Stomach smooth muscle (tissue), 2 donors: ENCODE data around the gene RNF13.

Experiments used
- H3K27ac ChIP-seq: one replicate; pipeline ENCODE4 v1.7.0; 2013; ENCODE audit warnings: mild to moderate bottlenecking, low read length, inconsistent platforms
- H3K27me3 ChIP-seq, 2 donors: one replicate each; pipeline ENCODE4 v1.7.0; 2013; ENCODE audit warnings: low read length in 2 of 2; ENCODE audit not compliant: insufficient read depth in 2 of 2, control insufficient read depth in 1 of 2
- H3K36me3 ChIP-seq, 2 donors: one replicate each; pipeline ENCODE4 v1.7.0; 2013; ENCODE audit warnings: low read length in 2 of 2; ENCODE audit not compliant: control insufficient read depth in 2 of 2, insufficient read depth in 2 of 2
- H3K4me1 ChIP-seq: one replicate; pipeline ENCODE4 v1.7.0; 2013; ENCODE audit warnings: low read length; ENCODE audit not compliant: control insufficient read depth, insufficient read depth
- H3K4me3 ChIP-seq, 2 donors: one replicate each; pipeline ENCODE4 v1.7.0; 2013; ENCODE audit warnings: low read length in 2 of 2
- H3K9ac ChIP-seq, 2 donors: one replicate each; pipeline ENCODE4 v1.7.0; 2013; ENCODE audit warnings: low read length in 2 of 2, mild to moderate bottlenecking in 1 of 2
- H3K9me3 ChIP-seq, 2 donors: one replicate each; pipeline ENCODE4 v1.7.0; 2013; ENCODE audit warnings: low read length in 2 of 2; ENCODE audit not compliant: control insufficient read depth in 2 of 2
- donor health status: healthy.
- donor health status: Pancreatic carcinoma.

RNF13 gene

DNA sequence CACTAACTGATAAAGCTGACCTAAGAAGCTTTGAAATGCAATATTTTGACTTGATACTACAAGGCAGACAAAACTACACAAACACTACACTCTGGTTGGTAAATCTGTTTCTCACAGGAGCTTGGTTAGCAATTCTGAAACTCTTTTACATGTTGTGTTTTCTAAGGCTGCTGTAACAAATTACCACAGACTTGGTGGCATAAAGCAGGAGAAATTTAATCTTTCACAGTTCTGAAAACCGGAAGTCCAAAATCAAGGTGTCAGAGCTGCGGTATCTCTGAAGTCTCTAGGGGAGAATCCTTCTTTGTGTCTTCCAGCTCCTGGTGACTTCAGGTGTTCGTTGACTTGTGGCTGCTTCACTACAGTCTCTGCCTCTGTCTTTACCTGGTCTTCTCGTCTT is 170.6 kb downstream of the RNF13 start:
- Histone ChIP-seq H3K4me3 (no peak overlapping the region), H3K27ac (no peak overlapping the region), H3K9ac (no peak overlapping the region), H3K36me3 (no peaks in the 10 kb centered on the region), H3K27me3 (no peaks in the 10 kb centered on the region), H3K9me3 (no peaks in the 10 kb centered on the region), H3K4me1 (no peaks in the 10 kb centered on the region)

DNA sequence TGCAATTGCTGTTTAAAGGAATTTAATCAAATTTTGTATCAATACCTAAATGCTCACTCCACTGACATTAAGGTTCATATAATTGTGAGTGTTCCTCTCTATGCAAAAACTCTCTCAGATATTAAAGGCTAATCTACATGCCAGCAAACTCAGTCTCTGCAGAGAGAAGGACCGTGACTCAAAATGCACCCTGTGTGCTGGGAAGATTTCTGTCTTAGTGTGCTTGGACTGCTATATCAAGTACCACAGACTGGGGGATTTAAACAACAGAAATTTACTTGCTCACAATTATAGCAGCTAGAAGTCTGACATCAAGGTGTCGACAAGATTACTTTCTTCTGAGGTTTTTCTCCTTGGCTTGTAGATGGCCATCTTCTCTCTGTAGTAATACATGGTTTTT is 176.3 kb downstream of the RNF13 start:
- Histone ChIP-seq H3K27me3 (no peaks in the 10 kb centered on the region), H3K27ac (no peak overlapping the region), H3K36me3 (no peaks in the 10 kb centered on the region), H3K4me1 (no peaks in the 10 kb centered on the region), H3K9me3 (no peaks in the 10 kb centered on the region), H3K9ac (no peak overlapping the region), H3K4me3 (no peak overlapping the region)

DNA sequence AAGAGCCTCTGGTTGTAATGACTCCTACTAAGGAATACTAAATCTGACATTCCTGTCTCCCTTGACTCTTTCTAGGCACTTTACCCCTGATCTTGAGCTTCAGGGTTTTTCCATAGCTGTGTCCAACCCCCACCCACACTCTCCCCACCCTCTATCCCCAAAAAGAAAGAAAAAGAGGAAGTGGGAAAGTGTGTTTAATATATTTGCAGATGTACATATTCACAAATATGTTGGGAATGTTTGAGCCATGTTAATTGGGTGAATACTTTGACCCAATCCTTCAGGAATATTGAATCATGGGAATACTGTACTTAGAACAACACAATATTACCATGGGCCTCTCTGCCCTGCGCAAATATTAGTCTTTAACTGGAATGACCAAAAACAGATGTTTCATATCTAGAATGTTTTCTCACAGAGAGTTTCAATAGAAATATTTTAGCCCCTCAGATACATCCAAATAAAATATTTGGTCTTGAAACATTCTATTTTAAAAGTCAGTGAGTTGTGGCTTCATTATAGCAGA is 177.5 kb downstream of the RNF13 start:
- Histone ChIP-seq H3K27ac (no peak overlapping the region), H3K4me1 (no peaks in the 10 kb centered on the region)

DNA sequence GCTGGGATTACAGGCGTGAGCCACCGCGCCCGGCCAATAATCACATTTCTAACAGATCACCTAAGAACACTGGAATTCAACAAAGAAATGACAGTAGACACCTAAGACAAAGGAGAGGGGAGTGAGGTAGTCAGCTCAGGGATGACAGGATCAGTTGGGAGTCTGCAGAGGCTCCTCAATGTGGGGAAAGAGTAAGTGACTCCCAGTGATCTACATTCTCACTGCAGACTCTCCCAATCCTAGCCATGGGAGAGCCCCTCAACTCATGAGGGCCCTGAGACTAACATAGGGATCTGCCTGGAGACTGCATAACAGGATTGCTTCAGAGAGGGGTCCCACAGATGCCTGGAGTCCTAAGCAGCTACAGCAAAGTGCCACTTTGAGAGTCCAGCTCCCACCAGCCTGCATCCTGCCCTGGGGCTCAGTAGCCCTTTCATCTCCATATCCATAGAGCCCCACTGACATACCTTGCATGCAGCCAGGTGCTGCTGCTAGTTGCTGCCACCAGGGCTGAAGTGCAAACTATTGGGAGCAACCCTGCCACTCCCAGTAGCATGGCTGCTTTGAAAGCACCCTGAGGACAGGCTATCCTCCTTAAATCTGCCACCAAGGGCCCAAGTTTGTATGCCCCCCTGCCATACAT is 179.5 kb downstream of the RNF13 start:
- H3K9ac ChIP-seq = no peak overlapping the region
- H3K4me1 ChIP-seq = no peaks in the 10 kb centered on the region
- no peaks in the 10 kb centered on the region for H3K36me3 ChIP-seq
- no peak overlapping the region for H3K4me3 ChIP-seq
- H3K27me3 ChIP-seq = no peaks in the 10 kb centered on the region
- H3K27ac ChIP-seq = no peak overlapping the region
- peaks cover 2 to 3% of the 10 kb centered on the region in 2 donors for H3K9me3 ChIP-seq

More for the DNA sequence above, 177.5 kb downstream of the RNF13 start:
- peaks cover 2 to 3% of the 10 kb centered on the region in 2 donors for H3K9me3 ChIP-seq
- H3K4me3 ChIP-seq = no peak overlapping the region
- no peak overlapping the region for H3K9ac ChIP-seq
- H3K27me3 ChIP-seq = no peaks in the 10 kb centered on the region
- no peaks in the 10 kb centered on the region for H3K36me3 ChIP-seq

DNA sequence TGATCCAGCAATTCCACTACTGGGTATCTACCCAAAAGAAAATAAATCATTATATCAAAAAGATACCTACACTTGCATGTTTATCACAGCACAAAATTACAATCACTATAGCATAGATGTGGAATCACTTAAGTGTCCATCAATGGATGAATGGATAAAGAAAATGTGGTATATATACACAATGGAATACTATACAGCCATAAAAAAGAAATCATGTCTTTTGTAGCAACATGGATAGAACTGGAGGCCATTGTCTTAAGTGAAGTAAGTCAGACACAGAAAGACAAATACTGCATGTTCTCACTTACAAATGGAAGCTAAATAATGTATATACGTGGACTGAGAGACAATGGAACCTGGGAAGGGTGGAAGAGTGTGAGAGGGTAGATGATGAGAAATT is 185.9 kb downstream of the RNF13 start:
- Histone ChIP-seq H3K4me1 (no peaks in the 10 kb centered on the region), H3K4me3 (no peak overlapping the region), H3K27me3 (no peaks in the 10 kb centered on the region), H3K9me3 (peaks cover 2 to 3% of the 10 kb centered on the region in 2 donors), H3K27ac (no peak overlapping the region), H3K9ac (no peak overlapping the region), H3K36me3 (no peaks in the 10 kb centered on the region)

DNA sequence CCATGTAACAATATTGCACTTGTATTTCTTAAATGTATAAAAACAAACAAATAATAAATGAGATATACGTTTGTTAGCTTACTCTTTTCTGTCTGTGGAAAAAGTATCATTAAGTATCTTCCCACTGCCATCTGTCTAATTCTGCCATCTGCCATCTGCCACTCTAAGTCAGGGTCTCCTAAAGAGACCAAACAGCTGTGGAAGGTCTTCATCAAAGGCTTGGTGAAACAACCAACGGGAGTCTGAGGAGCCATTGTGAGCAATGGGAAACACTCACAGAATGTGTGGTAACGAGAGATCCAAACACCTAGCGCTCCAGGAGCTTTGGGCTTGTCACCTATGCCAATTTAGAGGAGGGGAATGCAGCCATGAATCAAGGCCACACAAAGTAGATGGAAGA is 186.4 kb downstream of the RNF13 start:
- no peaks in the 10 kb centered on the region for H3K36me3 ChIP-seq
- H3K4me3 ChIP-seq = no peak overlapping the region
- H3K27ac ChIP-seq = no peak overlapping the region
- H3K4me1 ChIP-seq = no peaks in the 10 kb centered on the region
- peaks cover 2 to 3% of the 10 kb centered on the region in 2 donors for H3K9me3 ChIP-seq
- H3K9ac ChIP-seq = no peak overlapping the region
- H3K27me3 ChIP-seq = no peaks in the 10 kb centered on the region

DNA sequence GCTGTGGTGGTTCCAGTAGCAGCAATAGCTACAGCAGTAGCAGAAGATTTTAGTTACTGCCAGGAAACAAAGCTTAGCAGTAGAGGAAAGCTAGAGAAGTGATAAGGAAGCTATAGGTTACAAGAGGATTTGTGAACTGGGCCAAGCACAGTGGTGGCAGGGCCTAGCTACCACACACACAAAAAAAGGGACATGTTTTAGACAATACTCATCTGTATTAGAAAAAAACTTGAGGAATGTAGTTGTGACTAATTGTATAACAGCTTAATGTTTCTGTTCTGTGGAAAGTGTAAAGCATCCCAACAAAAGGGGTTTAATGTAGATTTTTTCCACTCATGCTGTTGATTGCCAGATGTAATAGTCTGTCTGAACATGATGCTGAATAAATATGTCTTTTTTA is 187.6 kb downstream of the RNF13 start:
- H3K9me3 ChIP-seq = no peaks in the 10 kb centered on the region
- H3K9ac ChIP-seq = no peak overlapping the region
- no peaks in the 10 kb centered on the region for H3K36me3 ChIP-seq
- H3K27me3 ChIP-seq = no peaks in the 10 kb centered on the region
- H3K27ac ChIP-seq = no peak overlapping the region
- H3K4me3 ChIP-seq = no peak overlapping the region
- H3K4me1 ChIP-seq = no peaks in the 10 kb centered on the region

DNA sequence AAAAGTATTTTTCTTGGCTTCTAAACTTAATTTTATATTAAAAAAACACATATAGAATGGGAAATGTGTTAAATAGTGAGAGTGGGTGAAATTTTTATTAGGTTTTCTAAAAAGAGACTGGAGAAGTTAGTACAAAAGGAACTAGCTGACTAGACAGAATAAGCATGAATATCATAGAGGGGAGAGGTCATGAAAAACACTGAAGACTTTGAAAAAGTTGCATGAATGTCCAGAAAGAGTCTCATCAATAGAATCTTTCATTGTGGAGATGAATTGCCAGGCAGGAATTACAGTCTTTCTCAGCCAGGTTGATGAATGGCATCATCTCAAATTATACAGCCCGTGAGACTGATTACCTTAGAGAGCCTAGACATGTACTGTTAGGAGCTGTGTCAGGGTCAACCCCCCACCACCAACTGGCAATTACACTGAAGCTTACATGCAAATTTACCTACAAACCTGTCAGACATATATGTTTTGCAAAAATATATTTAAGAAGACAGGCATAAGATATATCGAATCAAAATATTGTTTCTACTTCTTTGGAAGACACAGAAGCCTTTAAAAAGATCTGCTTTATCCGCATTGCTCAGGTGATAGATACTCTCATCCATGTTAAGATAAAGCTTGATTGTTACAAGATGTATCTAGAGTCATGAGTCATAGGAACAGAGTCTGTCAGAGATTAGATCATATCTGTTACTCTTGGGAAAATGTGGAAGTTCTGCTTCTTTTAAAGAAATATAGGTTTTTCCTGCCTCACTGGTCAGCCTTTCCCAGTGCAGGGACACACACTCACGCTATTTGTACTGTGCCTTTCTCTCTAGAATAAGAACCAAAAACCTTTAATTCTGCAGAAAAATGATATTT is 192.5 kb downstream of the RNF13 start:
- no peaks in the 10 kb centered on the region for H3K4me1 ChIP-seq
- H3K9me3 ChIP-seq = no peaks in the 10 kb centered on the region
- no peaks in the 10 kb centered on the region for H3K27me3 ChIP-seq
- no peak overlapping the region for H3K27ac ChIP-seq
- no peak overlapping the region for H3K4me3 ChIP-seq
- H3K36me3 ChIP-seq = no peaks in the 10 kb centered on the region
- H3K9ac ChIP-seq = no peak overlapping the region

DNA sequence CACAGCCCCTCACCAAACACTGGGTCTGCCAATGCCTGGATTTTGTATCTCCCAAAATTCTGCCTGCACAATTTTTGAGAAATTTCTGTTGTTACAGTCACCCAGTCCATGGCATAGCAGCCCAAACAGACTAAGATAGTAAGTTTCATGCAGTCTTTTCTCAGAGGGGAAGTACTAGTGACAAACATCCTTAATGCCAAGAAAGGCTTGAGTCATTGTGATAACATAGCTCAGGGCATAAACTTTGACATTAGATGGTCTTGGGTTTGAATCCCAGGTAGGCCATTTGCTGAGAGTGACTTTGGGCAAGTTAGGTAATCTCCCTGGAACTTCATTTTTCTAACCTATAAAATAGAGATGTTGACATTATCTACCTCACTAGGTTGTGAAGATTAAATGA is 193.8 kb downstream of the RNF13 start:
- H3K4me3 ChIP-seq = no peak overlapping the region
- H3K9me3 ChIP-seq = no peaks in the 10 kb centered on the region
- no peak overlapping the region for H3K9ac ChIP-seq
- no peaks in the 10 kb centered on the region for H3K4me1 ChIP-seq
- H3K36me3 ChIP-seq = no peaks in the 10 kb centered on the region
- H3K27ac ChIP-seq = no peak overlapping the region
- H3K27me3 ChIP-seq = no peaks in the 10 kb centered on the region
